GM18873 (cell line): ENCODE results near the gene SNX13.
"Not testable (repeated sequence)": the region's sequence is repeated elsewhere in the genome, so short reads cannot be mapped to it uniquely, and the experiment has no call there.

Source experiments
- ATAC-seq: cut with Tn5 transposase; IDR thresholded peaks from one replicate; pipeline ENCODE4 v1.9.1; 2021; ENCODE audit warnings: mild to moderate bottlenecking, moderate library complexity, moderate number of reproducible peaks; ENCODE audit not compliant: unreplicated experiment, low FRiP score

The SNX13 gene

DNA sequence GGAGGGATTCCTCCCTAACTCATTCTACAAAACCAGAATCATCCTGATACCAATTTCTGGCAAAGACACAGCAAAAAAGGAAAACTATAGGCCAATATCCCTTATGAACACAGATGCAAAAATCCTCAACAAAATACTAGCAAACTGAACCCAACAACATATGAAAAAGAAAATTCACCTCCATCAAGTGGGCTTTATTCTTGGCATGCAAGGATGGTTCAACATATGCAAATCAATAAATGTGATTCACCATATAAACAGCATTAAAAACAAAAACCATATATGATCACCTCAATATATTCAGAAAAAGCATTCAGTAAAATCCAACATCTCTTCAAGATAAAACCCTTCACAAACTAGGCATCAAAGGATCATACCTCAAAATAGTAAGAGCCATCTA is 23.5 kb downstream of the SNX13 start:
- ATAC-seq, result no peak

DNA sequence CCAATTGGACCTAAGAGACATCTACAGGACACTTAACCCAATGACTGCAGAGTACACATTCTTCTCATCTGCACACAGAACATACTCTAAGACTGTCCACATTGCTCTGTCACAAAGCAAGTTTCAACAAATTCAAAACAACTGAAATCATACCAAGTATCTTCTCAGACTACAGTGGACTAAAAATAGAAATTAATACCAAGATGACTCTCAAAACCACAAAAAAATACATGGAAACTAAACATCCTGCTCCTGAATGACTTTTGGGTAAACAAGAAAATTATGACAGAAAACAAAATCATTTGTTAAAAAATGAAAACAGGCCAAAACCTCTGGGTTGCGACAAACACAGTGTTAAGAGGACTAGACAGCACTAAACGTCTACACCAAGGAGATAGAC is 24.5 kb downstream of the SNX13 start:
- no peak for ATAC-seq

DNA sequence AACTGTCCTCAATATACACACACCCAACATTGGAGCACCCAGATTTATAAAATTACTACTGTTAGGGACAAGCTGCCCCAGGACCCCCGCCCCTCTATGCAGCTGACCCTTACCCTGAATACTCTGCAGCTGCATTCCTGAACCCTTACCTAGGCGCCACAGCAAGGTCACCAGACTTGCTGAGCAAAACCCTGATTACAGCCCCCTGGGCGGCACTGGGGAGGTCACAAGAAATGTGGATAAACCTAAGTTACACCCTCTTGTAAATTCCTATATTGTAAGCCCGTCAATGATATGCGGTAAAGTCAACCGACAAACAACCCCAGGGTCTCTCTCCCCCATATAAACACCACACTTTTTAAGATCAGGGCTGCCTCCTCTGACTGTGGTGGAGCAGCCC is 25.1 kb downstream of the SNX13 start:
- no peak for ATAC-seq

DNA sequence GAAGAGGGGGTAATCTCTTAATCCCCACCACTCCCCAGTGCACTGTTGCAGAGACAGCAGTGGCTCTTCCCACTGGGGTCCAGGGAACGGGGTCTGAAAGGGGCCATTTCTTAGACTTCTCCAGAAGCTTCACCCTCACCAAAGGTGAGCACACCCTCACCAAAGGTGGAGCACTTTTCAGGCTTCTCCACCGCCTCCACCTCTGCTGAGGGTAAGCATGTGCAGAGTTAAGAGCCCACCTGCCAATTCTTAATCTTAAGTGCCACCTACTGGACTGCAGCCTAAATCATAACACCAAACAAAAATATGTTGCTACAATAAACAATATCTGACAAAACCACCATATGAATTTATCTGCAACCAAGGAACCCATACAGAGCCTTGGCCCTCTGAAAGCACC is 27.0 kb downstream of the SNX13 start:
- no peak for ATAC-seq

DNA sequence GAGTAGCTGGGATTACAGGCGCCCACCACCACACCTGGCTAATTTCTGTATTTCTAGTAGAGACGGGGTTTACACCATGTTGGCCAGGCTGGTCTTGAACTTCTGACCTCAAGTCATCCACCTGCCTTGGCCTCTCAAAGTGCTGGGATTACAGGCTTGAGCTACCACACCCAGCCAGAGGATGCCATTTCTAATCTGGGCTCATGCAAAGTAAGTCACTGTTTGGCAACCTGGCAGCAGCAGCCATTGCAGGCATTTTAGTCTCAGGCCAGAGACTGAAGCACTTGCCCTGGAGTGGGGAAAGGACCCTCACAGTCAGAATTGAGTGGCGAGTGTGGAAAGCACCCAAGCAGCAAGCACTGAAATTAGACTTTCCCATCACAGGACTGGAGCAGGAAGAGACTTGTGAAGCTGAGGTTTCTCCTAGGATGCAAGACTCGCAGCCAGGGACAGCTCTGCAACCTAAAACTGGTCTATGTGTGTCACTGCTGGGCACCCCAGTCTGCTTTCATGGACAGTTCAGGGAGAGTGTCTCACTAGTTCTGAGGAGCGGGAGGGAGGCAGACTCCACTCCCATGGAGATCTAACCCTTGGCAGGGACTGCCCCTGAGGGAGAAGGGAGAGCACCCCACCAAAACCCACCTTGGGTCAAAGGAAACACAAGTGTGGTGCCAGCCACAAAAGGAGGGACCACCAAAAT is 27.6 kb downstream of the SNX13 start:
- ATAC-seq, result no peak

DNA sequence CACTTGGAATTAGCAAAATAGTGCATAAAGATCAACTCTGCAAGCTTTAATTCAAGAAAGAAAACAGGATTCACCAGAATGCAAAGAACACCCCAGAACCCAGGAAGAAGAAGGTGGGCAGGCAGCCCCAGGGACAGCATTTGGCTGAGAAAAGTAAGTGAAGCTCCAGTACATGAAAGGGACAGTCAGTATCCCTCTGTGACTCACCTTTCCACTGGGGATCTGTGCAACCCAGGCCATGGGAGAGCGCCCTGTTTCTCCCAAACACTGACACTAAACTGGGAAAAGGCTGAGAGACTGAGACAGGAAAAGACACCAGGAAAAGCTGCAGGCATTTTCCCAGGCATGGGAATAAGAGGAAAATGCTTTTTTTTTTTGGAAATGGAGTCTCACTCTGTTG is 28.2 kb downstream of the SNX13 start:
- no peak for ATAC-seq

DNA sequence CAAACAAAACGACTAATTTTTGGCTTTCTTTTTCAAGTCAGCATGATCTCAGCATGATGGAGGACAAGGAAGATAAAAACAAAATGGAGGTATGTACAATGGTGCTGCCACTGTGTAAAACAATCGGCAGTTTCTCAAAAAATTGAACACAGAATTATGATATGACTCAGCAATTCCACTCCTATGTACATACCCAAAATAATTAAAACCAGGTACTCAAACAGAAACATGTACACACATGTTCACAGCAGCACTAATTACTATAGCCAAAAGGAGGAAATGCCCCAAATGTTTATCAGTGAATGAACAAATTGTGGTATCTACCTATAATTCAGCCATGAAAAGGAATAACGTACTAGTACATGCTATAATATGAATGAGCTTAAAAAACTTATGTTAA is 29.9 kb downstream of the SNX13 start:
- no peak for ATAC-seq

DNA sequence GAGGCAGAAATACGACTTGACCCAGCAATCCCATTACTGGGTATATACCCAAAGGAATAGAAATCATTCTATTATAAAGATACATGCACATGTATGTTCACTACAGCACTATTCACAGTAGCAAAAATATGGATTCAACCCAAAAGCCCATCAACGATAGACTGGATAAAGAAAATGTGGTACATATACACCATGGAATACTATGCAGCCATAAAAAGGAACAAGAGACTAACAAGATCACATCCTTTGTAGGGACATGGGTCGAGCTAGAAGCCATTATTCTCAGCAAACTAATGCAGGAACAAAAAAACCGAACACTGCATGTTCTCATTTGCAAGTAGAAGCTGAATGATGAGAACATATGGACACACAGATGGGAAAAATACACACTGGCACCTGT is 31.0 kb downstream of the SNX13 start:
- not testable (repeated sequence) for ATAC-seq

DNA sequence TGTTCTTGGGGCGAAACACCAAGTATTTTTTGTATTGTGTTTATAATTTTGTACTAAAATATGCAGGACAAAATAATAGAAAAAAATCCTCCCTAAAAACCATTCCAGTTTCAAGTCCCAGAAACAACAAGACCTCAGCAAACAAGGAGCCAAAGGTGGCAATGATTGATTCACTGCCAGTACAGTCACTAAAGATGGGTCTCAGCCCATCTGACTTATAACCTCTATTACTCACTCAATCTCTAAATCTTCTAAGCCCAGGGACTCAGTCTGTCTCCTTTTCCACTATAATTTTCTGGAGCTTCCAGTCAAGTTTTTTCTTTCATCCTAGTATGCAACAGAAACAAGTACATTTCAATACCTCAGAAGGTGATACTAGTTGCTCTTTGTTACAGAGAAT is 33.3 kb downstream of the SNX13 start:
- ATAC-seq, result no peak

DNA sequence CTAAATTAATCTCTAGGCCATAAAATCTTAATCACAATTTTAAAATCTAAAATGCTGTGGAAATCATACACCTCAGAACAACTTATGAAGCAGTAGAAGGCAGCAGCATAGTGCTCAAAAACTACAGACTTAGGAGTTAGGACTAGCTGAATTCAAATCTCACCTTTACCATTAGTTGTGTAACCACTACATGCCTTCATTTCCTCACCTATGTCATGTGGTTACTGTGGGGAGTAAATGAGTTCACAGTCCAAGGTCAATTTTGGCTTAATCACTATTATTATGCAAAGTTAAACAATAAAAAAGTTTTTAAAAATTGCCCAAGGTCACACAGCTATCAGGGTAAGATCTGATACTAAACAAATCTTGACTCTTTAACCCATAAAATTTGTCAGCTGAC is 37.0 kb downstream of the SNX13 start:
- ATAC-seq, result no peak

DNA sequence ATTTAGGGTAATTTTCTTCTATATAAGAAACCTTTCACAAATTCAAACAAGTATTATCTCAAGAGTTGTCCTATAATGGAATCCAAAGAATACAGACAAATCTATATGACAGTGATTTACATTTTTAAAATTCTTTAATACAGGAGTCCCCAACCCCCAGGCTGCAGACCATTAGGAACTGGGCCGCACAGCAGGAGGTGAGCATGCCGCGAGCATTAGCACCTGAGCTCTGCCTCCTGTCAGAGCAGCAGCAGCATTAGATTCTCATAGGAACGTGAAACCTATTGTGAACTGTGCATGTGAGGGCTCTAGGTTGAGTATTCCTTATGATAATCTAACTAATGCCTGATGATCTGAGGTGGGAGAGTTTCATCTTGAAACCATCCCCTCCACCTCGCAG is 37.7 kb downstream of the SNX13 start:
- no peak for ATAC-seq

DNA sequence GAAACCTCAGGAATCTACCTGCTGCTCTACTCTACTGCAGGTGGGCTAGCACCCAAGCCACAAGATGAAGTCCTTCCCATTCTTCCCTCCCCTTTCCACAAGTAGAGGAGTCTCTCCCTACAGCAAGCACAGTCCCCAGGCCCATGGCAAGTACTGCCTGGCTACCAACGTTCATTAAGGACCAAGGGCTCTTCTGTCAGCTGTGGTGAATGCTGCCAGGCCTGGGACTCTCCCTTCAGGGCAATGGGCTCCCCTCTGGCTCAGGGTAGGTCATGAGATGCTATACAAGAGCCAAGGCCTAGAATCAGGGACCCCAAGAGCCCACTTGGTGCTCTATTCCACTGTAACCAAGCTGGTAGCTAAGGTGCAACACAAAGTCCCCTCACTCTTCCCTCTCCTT is 39.8 kb downstream of the SNX13 start:
- ATAC-seq, result no peak

DNA sequence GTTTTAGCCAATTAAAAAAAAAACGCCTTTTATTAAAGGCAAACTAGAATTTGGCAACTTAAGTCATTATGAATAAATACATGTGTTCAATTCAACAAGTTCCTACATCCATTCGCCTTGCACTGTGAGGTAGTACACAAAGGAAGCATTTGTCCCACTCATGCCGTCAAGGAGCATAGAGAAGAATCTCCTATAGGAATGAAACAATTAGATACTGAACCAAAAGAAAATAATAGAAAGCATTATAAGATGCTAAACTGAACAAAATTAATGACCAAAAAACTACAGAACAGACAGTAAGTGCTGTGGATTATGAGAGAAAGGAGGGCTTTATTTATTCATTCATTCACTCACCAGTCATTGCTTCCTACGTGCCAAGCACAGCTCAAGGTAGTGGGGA is 42.2 kb downstream of the SNX13 start:
- ATAC-seq, result no peak

DNA sequence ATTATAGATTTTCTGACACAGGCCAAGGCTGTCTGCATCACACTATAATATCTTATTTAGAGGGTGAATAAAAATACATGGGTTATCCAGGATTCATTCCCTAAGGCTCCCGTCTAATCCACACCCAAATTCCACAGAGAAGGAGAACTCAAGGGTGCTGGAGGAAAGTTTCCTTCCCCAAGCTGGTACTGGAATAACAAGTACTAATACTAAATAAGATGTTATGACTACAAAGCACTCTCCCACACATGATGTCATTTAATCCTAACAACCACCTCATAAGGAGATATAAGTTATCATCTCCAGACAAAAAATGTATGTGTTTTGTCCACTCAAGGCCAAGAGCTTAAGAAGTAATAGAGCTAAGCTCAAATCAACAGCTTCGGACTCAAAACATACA is 53.0 kb downstream of the SNX13 start:
- ATAC-seq, result no peak

DNA sequence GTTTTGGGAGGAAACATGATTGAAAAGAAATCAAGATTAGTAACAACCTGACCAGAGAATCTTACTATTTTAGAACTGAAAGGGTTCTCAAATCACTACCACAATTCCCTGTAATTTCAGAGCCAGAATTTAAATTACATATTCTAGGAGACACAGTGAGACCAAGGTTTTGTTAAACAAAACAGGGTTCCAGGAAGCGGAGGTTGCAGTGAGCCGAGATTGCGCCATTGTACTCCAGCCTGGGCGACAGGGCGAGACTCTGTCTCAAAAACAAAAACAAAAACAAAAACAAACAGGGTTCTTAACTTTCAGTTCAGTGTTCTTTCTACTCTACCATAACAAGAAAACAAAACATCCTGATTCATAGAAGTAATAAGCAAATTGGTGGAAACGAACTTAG is 57.6 kb downstream of the SNX13 start:
- no peak for ATAC-seq

DNA sequence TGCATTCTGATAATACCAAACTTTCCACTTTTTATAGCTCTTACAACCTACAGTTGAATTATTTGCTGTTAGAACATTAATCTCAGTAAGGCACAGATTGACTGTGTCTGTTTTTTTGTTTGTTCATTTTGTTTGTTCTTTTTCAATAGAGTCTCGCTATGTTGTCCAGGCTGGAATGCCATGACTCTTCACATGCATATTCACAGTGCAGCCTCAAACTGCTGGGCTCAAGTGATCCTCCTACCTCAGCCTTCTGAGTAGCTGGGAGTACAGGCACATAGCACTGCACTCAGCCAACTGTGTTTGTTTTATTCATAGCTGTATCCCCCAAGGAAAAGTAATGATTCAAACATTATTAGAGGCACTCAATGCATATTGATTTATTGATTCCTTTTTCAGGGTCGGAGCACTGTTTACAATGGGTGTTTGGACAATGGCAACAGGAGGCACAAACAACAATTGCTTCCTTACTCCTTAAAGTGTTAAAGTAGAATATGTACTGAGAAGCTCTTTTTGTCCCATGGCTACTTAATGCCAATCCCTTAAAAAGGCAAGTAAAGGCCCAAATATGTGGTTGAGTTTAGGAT is 61.1 kb downstream of the SNX13 start:
- no peak for ATAC-seq

DNA sequence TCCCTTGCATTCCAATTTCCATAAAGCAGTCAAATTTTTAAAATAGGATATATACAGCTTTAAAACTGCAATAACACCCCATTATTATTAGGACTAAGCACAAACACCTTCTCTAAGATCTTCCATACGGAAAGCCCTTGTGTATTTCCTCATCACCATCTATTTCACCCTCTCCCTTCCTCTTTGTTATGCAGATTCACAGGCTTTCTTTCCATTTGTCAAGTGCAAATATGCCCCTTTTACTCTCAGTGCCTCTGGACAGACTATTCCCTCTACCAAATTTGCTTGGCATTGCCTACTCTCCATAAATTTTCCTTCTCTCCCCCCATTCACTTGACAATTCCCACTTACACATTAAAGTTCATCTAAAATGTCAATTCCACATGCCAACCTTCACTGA is 61.7 kb downstream of the SNX13 start:
- ATAC-seq, result no peak

DNA sequence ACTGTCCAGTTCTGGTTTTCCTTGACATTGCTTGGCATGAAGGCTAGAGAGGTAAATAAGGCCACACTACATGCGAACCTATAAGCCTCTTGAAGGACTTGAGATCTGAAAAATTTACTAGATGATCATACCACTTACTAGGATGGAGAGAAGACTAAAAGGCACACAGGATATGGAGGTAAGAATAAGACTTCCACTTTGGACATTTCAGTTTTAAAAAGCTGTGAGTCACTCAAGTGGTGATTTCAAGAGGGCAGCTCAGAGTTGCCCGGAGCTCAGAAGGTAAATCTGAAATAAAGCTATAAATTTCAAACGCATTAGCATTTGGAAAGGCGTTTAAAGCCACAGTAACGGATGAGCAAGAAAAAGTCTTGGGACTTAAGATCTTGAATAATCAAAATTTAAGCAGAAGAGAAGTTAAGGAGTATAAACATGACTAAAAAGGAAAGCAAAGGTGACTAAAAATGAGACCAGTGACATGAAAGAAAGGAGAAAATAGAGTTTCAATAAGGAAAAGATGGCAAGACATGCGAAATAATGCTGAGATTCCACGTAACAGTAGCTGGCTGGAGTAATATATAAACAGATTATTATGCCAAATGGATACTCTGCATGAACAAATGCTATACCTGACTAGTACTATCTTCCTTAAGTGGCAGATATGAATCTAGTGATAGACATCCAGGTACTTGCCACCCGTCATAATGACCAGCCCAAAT is 68.3 kb downstream of the SNX13 start:
- no peak for ATAC-seq

DNA sequence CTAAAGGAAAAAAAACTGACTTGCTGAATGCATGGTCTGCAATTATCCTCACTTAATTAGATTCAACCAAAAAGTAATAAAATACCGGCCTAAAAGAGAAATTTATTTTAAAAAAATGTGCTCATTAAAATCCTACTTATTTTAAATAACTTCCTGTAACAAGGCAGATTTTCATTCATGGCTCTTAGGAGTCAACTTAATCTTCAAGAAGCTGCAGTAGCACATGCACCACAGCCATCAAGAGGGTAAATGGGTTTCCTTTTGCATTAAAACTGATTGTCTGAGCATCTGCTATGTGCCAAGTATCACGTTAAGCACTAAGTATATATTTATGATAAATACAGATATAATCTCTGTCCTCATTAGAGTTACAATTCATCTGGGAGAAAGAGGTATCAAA is 69.9 kb downstream of the SNX13 start:
- no peak for ATAC-seq

DNA sequence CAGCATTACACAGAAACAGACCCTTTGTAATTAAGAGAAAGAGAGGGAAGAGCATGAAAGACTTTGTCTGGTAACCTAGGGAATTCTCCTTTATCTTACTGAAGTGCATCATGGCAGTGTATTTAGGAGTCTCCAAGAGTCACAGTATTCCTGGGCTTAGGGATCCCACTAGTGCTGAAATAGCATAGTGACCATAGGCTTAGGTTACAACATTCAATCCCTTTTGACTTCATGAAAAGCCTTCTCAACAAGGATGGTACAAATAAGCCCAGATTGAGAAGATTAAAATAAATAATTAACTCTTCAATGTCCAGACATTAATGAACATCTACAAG is 76.5 kb downstream of the SNX13 start:
- no peak for ATAC-seq

DNA sequence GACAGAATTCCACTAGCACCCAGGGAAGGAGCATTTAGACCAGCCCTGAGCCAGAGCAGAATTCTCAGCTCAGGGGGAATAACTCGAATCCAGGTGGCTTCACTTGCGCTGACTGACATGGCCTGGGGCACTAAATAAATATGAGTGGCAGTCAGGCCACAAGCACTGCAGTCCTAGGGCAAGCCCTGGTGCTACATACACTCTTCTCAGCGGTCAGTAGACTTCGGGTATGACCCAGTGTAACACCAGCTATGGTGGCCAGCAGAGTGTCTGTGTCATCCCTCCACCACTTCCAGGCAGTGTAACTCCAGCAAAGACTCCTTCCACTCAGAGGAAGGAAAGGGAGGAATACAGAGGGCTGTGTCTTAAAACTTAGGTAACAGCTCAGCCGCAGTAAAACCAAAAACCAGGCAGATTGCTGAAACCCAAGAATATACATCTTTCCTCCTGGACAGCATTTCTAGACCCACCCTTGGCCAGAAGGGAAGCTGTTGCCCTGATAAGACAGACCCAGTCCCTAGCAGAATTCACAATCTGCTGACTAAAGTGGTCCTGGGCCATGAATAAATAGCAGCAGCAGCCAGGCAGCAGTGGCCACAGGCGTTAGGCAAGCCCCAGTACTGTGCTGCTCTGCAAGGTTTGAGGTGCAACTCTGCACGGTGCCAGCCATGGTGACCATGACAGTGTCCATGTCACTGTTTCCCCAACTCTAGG is 77.0 kb downstream of the SNX13 start:
- ATAC-seq, result no peak

DNA sequence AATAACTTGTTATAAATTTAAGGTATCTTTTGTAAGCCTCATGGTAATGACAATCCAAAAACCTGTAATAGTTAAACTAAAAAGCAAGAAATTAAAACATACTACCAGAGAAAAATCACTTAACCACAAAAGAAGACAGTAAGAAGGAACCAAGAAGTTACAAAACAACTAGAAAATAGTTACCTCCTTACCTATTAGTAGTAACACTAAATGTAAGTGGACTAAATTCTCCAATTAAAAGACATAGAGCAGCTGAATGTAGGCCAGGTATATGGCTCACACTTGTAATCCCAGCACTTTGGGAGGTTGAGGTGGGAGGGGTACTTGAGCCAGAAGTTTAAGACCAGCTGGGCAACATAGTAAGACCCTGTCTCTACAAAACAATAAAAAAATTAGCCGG is 84.0 kb downstream of the SNX13 start:
- ATAC-seq, result no peak
